Osteocyte (in vitro differentiated cells): ENCODE data around the gene MCRIP1. TPM values are rescaled to one million over a fixed set of nuclear protein-coding genes. Genes with fewer than 3 reads are reported as not detected.

ENCODE experiments used
- DNase-seq: peaks from one replicate; pipeline ENCODE4 v3.0.0; 2021; ENCODE audit warnings: mixed read lengths; ENCODE audit not compliant: unreplicated experiment; ENCODE audit errors: extremely low spot score
- H3K27ac Mint-ChIP-seq: one replicate; pipeline ENCODE4 v1.8.0; 2021; ENCODE audit warnings: mild to moderate bottlenecking, mixed read lengths; ENCODE audit not compliant: unreplicated experiment
- H3K27me3 Mint-ChIP-seq: one replicate; pipeline ENCODE4 v1.8.0; 2021; ENCODE audit warnings: mixed read lengths; ENCODE audit not compliant: unreplicated experiment
- H3K36me3 Mint-ChIP-seq: one replicate; pipeline ENCODE4 v1.8.0; 2021; ENCODE audit warnings: mixed read lengths; ENCODE audit not compliant: unreplicated experiment
- H3K4me1 Mint-ChIP-seq: one replicate; pipeline ENCODE4 v1.8.0; 2021; ENCODE audit warnings: mixed read lengths; ENCODE audit not compliant: unreplicated experiment
- H3K4me3 Mint-ChIP-seq: one replicate; pipeline ENCODE4 v1.8.0; 2021; ENCODE audit warnings: mild to moderate bottlenecking, moderate library complexity, mixed read lengths; ENCODE audit not compliant: unreplicated experiment
- H3K9me3 Mint-ChIP-seq: one replicate; pipeline ENCODE4 v1.8.0; 2021; ENCODE audit warnings: mixed read lengths; ENCODE audit not compliant: unreplicated experiment
- total RNA-seq: library from RNA; stranded (reverse); gene quantifications from 2 replicates; pipeline ENCODE4 v1.2.1, GENCODE V29; 2021
- TF ChIP-seq, protein P1 (sequence below): fragments of 200-600 bp; sonication (generic); IDR thresholded peaks from 2 replicates; pipeline ENCODE4 v1.5.0; 2021; ENCODE audit warnings: antibody characterized with exemption, mild to moderate bottlenecking, moderate library complexity

The MCRIP1 gene
- total RNA-seq, 1 donor from 2014 or later, result 176 TPM

DNA sequence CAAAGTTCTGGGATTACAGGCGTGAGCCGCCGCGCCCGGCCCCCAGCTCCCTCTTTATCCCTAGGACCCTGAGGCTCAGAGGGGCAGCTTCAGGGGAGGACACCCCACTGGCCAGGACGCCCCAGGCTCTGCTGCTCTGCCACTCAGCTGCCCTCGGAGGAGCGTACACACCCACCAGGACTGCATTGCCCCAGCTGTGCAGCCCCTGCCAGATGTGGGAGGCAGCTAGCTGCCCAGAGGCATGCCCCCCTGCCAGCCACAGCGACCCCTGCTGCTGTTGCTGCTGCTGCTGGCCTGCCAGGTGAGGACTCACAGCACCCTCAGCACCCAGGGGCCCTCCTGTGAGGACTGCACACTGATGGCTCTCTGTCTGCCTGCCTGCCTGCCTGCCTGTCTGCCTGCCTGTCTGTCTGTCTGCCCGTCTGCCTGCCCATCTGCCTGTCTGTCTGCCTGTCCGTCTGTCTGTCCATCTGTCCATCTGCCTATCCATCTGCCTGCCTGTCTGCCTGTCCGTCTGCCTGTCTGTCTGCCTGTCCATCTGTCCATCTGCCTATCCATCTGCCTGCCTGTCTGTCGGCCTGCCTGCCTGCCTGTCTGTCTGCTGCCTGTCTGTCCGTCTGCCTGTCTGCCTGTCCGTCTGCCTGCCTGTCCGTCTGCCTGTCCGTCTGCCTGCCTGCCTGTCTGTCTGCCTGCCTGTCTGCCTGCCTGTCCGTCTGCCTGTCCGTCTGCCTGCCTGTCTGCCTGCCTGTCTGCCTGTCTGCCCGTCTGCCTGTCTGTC lies 24.1 kb downstream of the MCRIP1 start:
- DNase-seq, result no peak
- TF ChIP-seq, protein P1, sequence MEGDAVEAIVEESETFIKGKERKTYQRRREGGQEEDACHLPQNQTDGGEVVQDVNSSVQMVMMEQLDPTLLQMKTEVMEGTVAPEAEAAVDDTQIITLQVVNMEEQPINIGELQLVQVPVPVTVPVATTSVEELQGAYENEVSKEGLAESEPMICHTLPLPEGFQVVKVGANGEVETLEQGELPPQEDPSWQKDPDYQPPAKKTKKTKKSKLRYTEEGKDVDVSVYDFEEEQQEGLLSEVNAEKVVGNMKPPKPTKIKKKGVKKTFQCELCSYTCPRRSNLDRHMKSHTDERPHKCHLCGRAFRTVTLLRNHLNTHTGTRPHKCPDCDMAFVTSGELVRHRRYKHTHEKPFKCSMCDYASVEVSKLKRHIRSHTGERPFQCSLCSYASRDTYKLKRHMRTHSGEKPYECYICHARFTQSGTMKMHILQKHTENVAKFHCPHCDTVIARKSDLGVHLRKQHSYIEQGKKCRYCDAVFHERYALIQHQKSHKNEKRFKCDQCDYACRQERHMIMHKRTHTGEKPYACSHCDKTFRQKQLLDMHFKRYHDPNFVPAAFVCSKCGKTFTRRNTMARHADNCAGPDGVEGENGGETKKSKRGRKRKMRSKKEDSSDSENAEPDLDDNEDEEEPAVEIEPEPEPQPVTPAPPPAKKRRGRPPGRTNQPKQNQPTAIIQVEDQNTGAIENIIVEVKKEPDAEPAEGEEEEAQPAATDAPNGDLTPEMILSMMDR, result no peak
- peaks cover 10% of the 10 kb centered on the region for H3K27me3 Mint-ChIP-seq
- no peaks in the 10 kb centered on the region for H3K36me3 Mint-ChIP-seq
- no peaks in the 10 kb centered on the region for H3K9me3 Mint-ChIP-seq
- no peak overlapping the region for H3K4me3 Mint-ChIP-seq
- peaks cover 2% of the 10 kb centered on the region for H3K4me1 Mint-ChIP-seq
- no peak overlapping the region for H3K27ac Mint-ChIP-seq

DNA sequence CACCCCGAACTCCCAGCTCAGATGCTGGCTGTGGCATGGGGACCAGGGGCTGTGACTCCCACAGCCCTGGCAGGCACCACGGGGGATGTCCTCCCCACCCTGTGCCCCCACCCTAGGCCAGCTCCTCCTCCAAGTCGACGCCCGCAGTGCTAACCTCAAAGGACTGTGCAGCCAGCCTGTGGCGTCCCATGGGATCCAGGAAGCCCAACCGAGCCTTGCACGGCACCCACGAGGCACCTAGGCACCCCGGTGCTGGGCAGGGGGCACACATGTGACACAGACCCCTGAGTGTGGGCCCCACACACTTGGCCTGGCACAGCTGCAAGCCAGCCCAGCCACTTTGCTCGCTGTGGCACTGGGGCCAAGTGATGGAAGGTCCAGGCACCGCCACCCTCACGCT lies 25.3 kb downstream of the MCRIP1 start:
- H3K36me3 Mint-ChIP-seq, result no peaks in the 10 kb centered on the region
- H3K27me3 Mint-ChIP-seq, result peaks cover 15% of the 10 kb centered on the region
- H3K9me3 Mint-ChIP-seq, result no peaks in the 10 kb centered on the region
- TF ChIP-seq, protein P1, result no peak
- H3K4me1 Mint-ChIP-seq, result peaks cover 2% of the 10 kb centered on the region
- DNase-seq, result no peak
- H3K4me3 Mint-ChIP-seq, result no peak overlapping the region
- no peak overlapping the region for H3K27ac Mint-ChIP-seq

DNA sequence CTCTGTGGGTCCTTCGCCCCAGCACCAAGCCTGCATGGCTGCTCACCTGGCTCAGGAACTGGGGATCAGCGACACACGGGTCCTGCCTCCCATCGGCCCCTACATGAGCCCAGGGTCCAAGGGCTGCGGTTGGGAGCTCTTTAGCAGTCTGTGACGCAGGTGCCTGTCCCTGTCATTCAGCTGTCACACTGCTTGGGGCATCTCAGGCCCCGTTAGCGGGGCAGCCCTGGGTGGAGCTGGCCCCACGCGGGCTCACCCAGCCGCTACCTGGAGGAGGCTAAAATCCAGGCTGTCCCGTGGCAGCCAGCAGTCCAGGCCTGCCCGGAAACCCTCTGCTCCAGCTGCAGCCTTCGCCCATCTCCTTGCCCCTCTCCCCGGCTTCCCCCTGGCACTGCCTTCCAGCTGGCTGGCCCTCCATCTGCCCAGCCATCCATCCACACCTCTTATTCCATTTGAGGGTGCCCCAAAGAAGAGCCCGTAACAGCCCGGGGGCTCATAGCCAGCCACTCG lies 25.8 kb downstream of the MCRIP1 start:
- no peaks in the 10 kb centered on the region for H3K9me3 Mint-ChIP-seq
- peaks cover 2% of the 10 kb centered on the region for H3K4me1 Mint-ChIP-seq
- DNase-seq, result no peak
- H3K27ac Mint-ChIP-seq, result no peak overlapping the region
- no peaks in the 10 kb centered on the region for H3K36me3 Mint-ChIP-seq
- H3K4me3 Mint-ChIP-seq, result no peak overlapping the region
- peaks cover 21% of the 10 kb centered on the region for H3K27me3 Mint-ChIP-seq
- TF ChIP-seq, protein P1, result no peak

DNA sequence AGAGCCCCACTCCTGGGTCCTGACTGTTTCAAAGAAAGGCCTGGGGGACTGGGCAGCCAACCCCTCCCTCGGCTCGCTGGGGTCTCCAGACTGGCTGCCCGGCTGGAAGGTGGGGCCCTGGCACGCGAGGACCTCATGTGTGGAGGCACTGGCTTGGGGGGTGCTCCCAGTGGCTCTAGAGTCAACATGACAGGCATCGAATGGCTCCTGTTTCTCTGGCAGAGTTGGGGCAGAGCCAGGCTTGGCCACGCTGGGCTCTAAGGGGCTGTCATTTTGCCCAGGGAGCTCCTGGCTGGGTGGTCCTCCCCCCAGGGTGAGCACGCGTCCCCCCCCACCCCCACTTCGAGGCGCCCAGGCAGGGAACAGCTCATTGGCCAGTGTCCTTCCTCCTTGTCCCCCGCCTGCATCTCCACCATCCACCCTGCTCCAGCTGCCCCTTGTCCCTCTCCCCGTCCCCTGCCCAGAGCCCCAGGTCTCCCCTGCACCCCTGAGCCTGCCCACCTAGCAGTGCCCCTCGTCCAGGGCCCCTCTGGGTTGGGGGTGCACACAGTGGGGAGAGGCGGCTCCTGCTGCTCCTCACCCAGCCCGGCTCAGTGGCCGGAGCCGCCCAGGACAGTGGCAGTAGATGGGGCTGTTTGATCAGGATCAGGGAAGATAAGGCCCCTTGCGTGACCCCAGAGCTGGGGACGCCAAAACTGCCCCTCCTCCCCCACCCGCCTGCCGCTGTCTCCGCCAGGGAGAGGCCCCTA lies 26.5 kb downstream of the MCRIP1 start:
- peaks cover 26% of the 10 kb centered on the region for H3K27me3 Mint-ChIP-seq
- H3K4me3 Mint-ChIP-seq, result no peak overlapping the region

More for the DNA sequence above, 26.5 kb downstream of the MCRIP1 start:
- TF ChIP-seq, protein P1, result no peak
- no peak for DNase-seq
- no peaks in the 10 kb centered on the region for H3K36me3 Mint-ChIP-seq
- H3K9me3 Mint-ChIP-seq, result no peaks in the 10 kb centered on the region
- no peak overlapping the region for H3K27ac Mint-ChIP-seq
- peaks cover 2% of the 10 kb centered on the region for H3K4me1 Mint-ChIP-seq
